Suprapubic skin (tissue), 4 donors: ENCODE data around the gene HIRA. TPM values are rescaled to one million over a fixed set of nuclear protein-coding genes. Genes with fewer than 3 reads are reported as not detected.

Experiments
- DNase-seq, 2 donors: peaks; one replicate each; pipeline ENCODE4 v3.0.0-alpha.2; 2019; ENCODE audit warnings: low spot score in 2 of 2
- H3K27ac ChIP-seq: fragments of 200-600 bp; sonication (generic); one replicate; pipeline ENCODE4 v1.5.1; 2019
- H3K27me3 ChIP-seq: fragments of 200-600 bp; sonication (generic); one replicate; pipeline ENCODE4 v1.5.1; 2019
- H3K36me3 ChIP-seq: fragments of 200-600 bp; sonication (generic); one replicate; pipeline ENCODE4 v1.5.1; 2019
- H3K4me1 ChIP-seq: fragments of 200-600 bp; sonication (generic); one replicate; pipeline ENCODE4 v1.5.1; 2019
- H3K4me3 ChIP-seq: fragments of 200-600 bp; sonication (generic); one replicate; pipeline ENCODE4 v1.5.1; 2019; ENCODE audit warnings: mild to moderate bottlenecking
- H3K9me3 ChIP-seq: fragments of 200-600 bp; sonication (generic); one replicate; pipeline ENCODE4 v1.5.1; 2019
- EP300 ChIP-seq: sonication (generic); formaldehyde crosslinking; IDR thresholded peaks from one replicate; pipeline ENCODE4 v1.6.1; 2017; ENCODE audit warnings: antibody characterized with exemption
- POLR2A ChIP-seq, 2 donors: fragments of 450-650 bp; IDR thresholded peaks; one replicate each; pipeline ENCODE4 v1.6.1; 2017; ENCODE audit warnings: antibody characterized with exemption in 2 of 2, mild to moderate bottlenecking in 2 of 2, moderate library complexity in 2 of 2
- POLR2AphosphoS5 ChIP-seq, 3 donors: sonication (generic); formaldehyde crosslinking; IDR thresholded peaks; one replicate each; pipeline ENCODE4 v1.6.1; 2017; ENCODE audit warnings: antibody characterized with exemption in 3 of 3
- WGBS: methylation state at CpG from one replicate; pipeline ENCODE4 v1.1.5; 2018; 5-methylcytosine and 5-hydroxymethylcytosine counted together
- total RNA-seq, 4 donors: library from RNA; depleted of rRNA; stranded (reverse); fragments of >200 nt; gene quantifications; one replicate each; pipeline ENCODE4 v1.1.0, GENCODE V29; 2016
- TF ChIP-seq, protein P1 (sequence below), 2 donors: fragments of 200-600 bp in 1 of 2; fragments of 450-650 bp in 1 of 2; sonication (generic) in 1 of 2; IDR thresholded peaks; one replicate each; pipeline ENCODE4 v1.5.1; 2016 to 2019; ENCODE audit warnings: antibody characterized with exemption in 2 of 2, mild to moderate bottlenecking in 1 of 2, moderate library complexity in 1 of 2

Gene HIRA
- total RNA-seq, 4 donors from 2014 or later, result 17.7 to 25.1 (median 22.5) TPM

DNA sequence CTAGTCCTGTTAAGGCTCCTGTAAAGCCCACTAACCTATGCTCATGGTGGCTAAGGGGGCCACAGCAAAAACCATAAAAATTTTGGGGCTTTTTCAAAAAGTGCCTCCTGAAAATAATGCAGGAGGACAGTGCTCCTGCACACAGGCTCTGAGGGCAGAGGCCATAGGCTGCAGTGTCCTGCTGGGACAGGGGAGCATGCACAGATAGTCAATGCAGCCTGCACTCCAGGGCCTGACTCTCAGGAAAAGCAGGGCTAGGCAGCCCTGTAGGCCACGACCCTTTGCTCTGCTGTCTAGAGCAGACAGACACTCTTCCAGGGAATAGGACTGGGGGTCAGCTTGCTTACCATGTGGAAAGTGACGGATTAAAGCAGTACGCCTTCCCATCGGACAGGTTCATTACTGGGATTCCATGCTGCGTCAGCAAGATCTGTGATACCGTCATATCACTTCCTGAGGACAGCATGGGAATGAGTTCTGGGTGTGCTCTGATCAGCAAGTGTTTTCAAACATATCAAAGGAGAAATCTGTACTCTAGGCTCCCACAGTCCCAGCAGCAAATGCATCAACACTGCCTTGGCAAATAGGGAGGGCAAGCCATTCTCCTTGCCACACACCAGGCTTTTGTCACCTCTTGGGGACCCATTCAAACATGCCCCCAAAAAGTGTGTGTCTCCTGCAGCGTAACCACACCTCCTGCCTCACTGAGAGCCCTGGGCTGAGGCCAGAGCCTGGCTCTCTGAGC lies 75.9 kb downstream of the HIRA start:
- DNase-seq, result no peak
- Histone ChIP-seq H3K36me3 (peaks cover 99% of the 10 kb centered on the region), H3K9me3 (no peaks in the 10 kb centered on the region), H3K27me3 (no peaks in the 10 kb centered on the region), H3K4me1 (no peaks in the 10 kb centered on the region), H3K27ac (no peak overlapping the region), H3K4me3 (no peak overlapping the region)
- no peak for TF ChIP-seq POLR2AphosphoS5 (IDR thresholded peaks at IDR 0.05)
- no peak for TF ChIP-seq EP300
- WGBS, result 93% methylated on average over 6 of the region's 7 CpGs

DNA sequence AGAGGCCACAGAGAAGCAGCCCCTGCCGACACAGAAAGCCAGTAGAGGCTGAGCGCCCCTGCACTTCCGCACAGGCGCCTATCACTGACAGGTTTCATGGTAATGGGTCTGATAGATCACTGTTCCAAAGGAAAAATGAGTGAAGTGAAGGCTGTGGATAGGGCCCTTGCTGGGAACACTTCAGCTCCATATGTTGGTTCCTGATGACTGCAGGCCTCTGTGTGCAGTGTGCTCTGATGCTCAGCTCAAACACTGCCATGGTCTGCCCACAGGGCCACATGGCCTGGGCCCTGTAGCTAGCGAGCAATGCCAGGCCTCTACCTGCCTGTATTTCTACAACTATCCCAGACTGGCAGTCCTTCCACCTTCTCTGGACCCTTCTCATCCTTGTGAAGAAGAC lies 77.3 kb downstream of the HIRA start:
- DNase-seq, result no peak
- TF ChIP-seq EP300, result no peak
- no peak for TF ChIP-seq POLR2A (IDR thresholded peaks at IDR 0.05)
- no peak for TF ChIP-seq POLR2AphosphoS5 (IDR thresholded peaks at IDR 0.05)
- TF ChIP-seq, protein P1, sequence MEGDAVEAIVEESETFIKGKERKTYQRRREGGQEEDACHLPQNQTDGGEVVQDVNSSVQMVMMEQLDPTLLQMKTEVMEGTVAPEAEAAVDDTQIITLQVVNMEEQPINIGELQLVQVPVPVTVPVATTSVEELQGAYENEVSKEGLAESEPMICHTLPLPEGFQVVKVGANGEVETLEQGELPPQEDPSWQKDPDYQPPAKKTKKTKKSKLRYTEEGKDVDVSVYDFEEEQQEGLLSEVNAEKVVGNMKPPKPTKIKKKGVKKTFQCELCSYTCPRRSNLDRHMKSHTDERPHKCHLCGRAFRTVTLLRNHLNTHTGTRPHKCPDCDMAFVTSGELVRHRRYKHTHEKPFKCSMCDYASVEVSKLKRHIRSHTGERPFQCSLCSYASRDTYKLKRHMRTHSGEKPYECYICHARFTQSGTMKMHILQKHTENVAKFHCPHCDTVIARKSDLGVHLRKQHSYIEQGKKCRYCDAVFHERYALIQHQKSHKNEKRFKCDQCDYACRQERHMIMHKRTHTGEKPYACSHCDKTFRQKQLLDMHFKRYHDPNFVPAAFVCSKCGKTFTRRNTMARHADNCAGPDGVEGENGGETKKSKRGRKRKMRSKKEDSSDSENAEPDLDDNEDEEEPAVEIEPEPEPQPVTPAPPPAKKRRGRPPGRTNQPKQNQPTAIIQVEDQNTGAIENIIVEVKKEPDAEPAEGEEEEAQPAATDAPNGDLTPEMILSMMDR (IDR thresholded peaks at IDR 0.05), result no peak
- Histone ChIP-seq H3K36me3 (peaks cover 99% of the 10 kb centered on the region), H3K4me3 (no peak overlapping the region), H3K4me1 (no peaks in the 10 kb centered on the region), H3K9me3 (no peaks in the 10 kb centered on the region), H3K27me3 (no peaks in the 10 kb centered on the region), H3K27ac (no peak overlapping the region)
- 100% methylated on average over 5 of the region's 5 CpGs for WGBS

DNA sequence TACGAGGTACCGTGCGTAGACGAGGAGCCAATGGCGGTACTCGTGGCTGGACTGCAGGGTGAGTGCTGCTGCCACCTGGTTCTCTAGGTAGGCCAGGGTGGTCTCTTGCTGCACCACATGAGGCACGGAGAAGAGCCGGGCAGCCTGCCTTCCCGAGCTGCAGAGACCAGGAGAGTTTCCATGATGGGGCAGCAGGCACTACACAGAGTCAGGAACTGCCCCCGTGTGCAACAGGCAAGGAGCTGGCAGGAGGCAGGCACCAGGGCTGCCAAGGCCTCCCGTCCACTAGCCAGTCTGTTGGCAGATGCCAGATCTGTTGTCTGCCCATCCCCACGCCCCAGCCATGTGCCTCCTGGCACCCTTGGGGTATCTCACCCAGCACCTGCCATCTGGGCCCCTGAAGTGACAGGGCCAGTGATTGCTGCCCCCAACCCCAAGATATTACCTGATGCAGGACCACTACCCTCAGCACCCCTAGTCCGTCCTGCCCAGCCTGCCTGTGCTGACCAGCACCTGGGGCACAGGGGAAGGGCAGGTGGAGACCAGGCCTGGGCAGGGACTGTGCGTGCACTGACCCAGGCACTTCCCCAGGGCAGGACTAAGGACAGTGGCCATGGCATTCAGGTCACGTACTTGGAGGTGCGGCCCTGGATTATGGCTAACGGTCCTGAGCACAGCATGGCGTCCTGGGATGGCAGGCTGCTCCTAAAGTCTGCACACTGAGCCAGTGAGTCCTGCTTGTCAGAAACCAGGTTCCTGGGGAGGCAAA lies 78.0 kb downstream of the HIRA start:
- Histone ChIP-seq H3K27me3 (no peaks in the 10 kb centered on the region), H3K27ac (no peak overlapping the region), H3K9me3 (no peaks in the 10 kb centered on the region), H3K4me1 (no peaks in the 10 kb centered on the region), H3K4me3 (no peak overlapping the region), H3K36me3 (peaks cover 99% of the 10 kb centered on the region)
- DNase-seq, result no peak
- WGBS, result 94% methylated on average over 15 of the region's 18 CpGs
- no peak for TF ChIP-seq POLR2AphosphoS5 (IDR thresholded peaks at IDR 0.05)
- TF ChIP-seq POLR2A (IDR thresholded peaks at IDR 0.05), result no peak
- TF ChIP-seq, protein P1 (IDR thresholded peaks at IDR 0.05), result no peak
- no peak for TF ChIP-seq EP300

DNA sequence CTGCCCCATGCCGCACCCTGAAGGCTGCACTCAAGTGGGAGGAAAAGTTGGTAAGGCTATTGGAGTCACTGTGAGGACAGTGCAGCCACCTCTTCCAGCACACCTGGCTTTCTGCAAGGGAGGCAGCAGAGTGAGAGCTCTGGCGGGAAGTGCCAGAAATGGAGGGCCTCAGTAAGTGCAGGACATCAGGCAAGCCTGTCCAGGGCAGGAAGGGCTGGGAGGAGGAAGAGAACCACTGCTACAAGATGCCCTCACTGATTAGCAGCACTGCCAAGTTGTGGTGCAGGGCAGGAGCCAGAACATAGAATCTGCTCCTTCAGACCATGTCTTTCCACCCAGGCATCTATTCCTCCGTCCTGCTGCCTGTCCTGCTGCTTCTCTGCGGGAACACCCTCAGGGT lies 78.8 kb downstream of the HIRA start:
- WGBS, result 97% methylated on average over 4 of the region's 4 CpGs
- DNase-seq, result peak in 1 of 2 donors; percentile 65
- Histone ChIP-seq H3K27me3 (no peaks in the 10 kb centered on the region), H3K9me3 (no peaks in the 10 kb centered on the region), H3K27ac (no peak overlapping the region), H3K4me3 (no peak overlapping the region), H3K36me3 (peaks cover 99% of the 10 kb centered on the region), H3K4me1 (no peaks in the 10 kb centered on the region)
- TF ChIP-seq, protein P1 (IDR thresholded peaks at IDR 0.05), result no peak
- TF ChIP-seq POLR2AphosphoS5 (IDR thresholded peaks at IDR 0.05) (no peak), POLR2A (IDR thresholded peaks at IDR 0.05) (no peak), EP300 (no peak)

DNA sequence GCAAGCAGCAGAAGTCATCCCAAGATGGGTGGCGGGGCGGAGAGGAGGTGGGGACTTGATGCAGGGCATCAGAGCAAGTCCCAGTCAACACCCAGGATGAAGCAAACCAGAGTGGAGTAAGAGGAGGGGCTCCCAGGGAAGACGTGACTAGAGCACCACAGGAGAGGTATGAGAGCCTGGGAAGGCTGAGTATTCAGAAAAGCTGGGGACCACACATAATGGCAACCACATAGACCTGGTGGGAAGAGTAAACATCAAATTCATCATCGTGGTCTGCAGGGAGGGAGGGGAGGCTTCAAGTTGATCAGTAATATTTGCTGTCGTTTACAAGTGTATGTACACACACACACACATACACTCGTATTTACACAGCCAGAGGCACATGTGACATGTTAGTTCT lies 79.3 kb downstream of the HIRA start:
- H3K27me3 ChIP-seq, result no peaks in the 10 kb centered on the region
- WGBS, result 91% methylated on average over 6 of the region's 6 CpGs
- H3K9me3 ChIP-seq, result no peaks in the 10 kb centered on the region
- no peaks in the 10 kb centered on the region for H3K4me1 ChIP-seq
- H3K4me3 ChIP-seq, result no peak overlapping the region
- H3K36me3 ChIP-seq, result peaks cover 99% of the 10 kb centered on the region
- H3K27ac ChIP-seq, result no peak overlapping the region
- peak in 1 of 2 donors; percentile 20 for DNase-seq
- TF ChIP-seq EP300, result no peak
- TF ChIP-seq, protein P1 (IDR thresholded peaks at IDR 0.05), result no peak
- no peak for TF ChIP-seq POLR2AphosphoS5 (IDR thresholded peaks at IDR 0.05)
- TF ChIP-seq POLR2A (IDR thresholded peaks at IDR 0.05), result no peak
